Left renal cortex interstitium (tissue), 4 donors: Measurements from ENCODE around the gene TRAM2. TPM values are rescaled to one million over a fixed set of nuclear protein-coding genes. Genes with fewer than 3 reads are reported as not detected.
"Not testable (repeated sequence)": the region's sequence is repeated elsewhere in the genome, so short reads cannot be mapped to it uniquely, and the experiment has no call there.

Experiments used
- DNase-seq, 4 donors: peaks; one replicate each; pipeline ENCODE4 v3.0.0-alpha.2; 2013; ENCODE audit warnings: low read depth in 4 of 4, low spot score in 2 of 4, missing footprints in 1 of 4
- polyA plus RNA-seq, 4 donors: library from polyadenylated mRNA; unstranded; fragments of 120-200 nt; gene quantifications; one replicate each; pipeline ENCODE4 v1.2.1, GENCODE V29; 2013; ENCODE audit not compliant: insufficient read length in 4 of 4

TRAM2 gene
- polyA plus RNA-seq, 4 donors = 38.2 to 50.8 (median 46.8) TPM

DNA sequence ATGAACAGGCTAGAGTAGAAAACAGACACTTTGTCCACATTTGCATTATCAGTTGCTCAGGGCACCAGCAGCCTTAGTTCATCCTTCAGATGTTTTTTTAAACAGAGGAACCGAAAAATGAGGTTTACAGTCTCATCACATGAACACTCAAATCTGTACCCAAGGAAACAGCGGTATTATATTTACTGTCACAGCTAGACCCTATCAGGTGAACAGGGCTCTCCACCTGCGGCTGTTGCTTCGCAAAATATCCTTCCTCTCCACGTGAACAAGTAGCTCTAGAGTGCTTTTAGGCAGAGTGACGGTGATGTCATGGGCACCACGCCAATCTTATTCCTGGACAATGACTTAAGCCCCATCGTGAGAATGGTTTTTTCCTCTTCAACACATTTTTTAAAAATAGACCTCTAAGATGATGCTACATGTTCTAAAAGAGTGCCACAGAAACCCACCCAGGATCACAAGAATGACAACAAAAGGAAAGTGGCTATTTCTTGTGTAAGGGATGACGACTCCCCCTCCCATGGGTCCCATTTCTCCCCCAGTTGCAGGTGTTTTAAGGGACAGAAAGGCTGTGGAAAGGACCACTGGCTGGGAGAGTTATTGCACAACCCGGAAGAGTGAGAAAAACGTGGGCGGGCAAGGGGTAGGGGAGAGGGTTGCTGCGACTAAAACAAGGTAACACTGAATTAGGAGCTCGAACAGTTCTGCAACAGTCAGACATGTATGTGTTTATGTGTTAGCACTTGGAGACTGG is 79.0 kb downstream of the TRAM2 start:
- no peak for DNase-seq

DNA sequence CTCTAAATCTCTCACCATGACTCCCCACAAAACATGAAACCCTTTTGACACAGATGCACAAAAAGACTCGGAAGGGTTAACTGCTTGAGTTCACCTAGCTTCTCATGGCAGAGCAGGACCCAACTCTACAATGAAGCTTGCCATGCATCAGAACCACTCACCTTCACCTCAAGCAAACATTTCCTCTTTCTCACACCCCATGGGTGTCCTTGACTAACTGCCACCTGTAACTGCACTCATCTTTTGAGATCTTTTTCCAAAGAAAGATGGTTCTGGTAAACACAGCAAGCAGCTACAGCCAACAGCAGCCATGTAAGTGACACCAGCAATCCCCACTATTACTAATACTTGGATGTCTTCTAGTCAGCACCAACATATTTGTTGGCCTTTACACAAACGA is 80.2 kb downstream of the TRAM2 start:
- DNase-seq = no peak

DNA sequence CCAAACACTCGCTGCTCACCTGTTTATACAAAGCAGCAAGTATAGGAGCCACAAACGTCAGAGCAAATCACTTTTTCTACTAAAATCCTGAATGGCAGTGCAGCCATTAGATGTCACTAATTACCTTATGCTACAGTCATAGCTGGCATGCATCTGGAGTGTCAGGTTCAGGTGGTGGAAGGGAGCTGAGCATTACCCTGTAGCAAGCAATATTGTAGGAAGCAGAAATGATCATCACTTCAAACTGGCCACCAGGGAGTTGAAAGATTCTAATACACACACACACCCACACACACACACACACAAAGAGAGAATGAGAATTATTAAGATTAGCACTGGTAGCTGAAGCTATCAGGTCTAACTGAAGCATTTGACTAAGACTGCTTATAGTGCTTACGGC is 80.9 kb downstream of the TRAM2 start:
- no peak for DNase-seq

DNA sequence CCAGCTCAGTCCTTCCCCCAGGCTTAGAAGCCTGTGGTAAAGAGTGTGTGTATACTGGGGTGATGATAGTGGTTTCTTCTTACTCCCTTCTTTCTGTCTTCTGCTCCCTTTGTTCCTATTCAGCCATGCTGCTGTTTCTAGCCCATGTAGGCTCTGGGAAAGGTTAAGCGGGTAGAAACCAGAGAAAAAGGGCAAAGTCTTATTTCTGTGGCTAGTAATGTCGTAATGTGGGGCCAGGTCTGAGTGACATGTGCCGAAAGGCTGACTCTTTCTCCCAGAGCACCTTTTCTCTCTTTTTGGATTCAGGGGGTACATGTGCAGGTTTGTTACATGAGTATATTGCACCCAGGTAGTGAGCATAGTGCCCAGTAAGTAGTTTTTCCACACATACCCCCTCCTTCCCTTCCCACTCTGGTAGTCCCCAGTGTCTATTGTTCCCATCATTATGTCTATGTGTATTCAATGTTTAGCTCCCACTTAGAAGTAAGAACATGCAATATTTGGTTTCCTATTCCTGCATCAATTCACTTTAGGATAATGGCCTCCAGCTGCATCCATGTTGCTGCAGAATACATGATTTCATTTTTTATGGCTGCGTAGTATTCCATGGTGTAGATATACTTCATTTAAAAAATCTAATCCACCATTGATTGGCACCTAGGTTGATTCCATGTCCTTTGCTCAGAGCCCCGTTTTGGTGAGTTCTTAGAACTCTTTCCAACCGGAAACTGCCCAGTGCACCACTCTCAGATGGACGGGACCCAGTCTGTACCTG is 82.4 kb downstream of the TRAM2 start:
- no peak for DNase-seq

DNA sequence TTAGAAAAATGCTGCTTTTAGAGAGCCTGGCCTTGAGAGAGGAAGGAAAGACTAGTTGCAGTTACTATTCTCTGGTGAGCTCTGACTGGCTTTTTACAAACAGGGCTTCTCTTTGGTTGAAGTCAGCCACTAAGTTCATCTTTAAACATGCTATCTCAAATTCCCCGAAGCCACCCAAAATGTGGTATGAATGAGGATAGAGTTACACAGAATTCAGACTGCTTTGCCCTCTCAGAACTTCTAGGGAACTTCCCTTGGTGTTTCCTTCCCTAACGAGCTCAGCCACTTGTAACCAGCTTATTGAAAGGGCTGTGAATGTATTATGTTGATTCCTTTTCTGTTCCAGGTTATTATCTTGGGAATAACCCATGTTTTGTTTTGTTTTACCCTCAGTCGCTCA is 83.2 kb downstream of the TRAM2 start:
- no peak for DNase-seq

DNA sequence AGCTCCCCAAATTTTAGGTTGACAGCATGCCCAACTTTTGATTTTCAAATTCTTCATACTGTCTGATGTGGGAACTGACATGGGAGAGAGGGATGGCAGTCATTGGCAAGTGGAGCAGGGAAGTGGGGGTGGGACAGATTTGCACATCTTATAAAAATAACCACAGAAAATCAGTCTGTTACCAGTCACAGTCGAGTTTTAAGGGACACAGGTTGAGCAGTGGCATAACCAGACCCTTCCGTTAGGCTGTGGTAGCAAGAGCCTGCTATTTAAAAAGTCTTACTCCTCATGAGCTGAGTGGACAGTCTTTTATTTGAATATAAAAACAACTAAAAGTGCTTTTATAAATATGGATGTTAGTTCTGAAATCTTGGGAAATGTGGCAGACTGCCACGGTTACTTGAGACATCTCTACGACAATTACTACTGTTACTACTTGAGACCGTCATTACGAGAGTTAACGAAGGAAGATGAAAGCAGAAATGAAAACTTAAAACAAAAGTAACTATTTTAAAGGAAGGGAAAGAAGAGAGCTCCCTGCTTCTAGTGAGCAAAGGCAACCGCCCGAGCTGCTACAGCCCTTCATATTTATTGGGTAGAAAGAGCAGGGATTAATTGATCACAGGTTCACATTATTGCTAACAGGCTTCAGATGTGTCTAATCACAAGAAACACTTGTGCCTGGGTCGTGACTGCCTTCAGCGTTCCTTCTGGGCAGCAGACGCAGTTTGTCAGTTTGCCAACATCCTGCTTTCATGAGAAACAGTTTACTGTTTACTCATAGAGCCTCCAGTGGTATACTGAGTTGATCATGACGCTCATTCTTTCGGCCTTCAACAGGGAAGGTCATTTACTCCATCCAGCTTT is 85.4 kb downstream of the TRAM2 start:
- DNase-seq = no peak

DNA sequence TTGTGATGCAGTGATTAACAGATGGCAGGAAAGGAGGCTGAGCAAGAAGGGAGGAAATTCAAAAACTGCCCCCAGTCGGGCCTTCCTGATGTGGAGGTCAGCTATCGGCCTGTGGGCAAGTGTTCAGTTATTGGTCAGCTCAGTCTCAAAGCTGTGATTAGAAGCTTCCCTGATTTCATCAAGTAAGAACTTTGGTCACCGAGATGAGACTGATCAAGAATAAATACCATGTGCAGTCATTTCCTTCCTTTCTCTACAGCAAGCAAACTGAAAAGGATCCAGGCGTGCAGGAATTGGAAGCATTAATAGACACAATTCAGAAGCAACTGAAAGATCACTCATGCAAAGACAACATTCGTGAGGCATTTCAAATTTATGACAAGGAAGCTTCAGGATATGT is 87.0 kb downstream of the TRAM2 start:
- DNase-seq = no peak

DNA sequence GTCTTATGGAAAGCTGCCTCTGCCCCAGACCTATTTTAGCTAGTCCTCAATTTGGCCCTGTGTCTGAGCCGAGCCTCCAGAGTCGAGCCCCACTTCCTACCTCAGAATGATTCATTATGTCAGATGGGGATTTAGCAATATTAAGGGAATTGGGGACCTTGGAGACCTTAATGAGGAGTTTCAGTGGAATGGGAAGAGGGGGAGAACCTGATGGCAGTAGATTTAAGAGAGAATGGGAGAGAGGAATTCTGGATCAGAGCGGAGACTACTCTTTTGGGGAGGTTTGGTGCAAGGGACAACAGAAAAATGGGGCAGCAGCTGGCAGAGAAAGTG is 93.2 kb downstream of the TRAM2 start:
- no peak for DNase-seq

DNA sequence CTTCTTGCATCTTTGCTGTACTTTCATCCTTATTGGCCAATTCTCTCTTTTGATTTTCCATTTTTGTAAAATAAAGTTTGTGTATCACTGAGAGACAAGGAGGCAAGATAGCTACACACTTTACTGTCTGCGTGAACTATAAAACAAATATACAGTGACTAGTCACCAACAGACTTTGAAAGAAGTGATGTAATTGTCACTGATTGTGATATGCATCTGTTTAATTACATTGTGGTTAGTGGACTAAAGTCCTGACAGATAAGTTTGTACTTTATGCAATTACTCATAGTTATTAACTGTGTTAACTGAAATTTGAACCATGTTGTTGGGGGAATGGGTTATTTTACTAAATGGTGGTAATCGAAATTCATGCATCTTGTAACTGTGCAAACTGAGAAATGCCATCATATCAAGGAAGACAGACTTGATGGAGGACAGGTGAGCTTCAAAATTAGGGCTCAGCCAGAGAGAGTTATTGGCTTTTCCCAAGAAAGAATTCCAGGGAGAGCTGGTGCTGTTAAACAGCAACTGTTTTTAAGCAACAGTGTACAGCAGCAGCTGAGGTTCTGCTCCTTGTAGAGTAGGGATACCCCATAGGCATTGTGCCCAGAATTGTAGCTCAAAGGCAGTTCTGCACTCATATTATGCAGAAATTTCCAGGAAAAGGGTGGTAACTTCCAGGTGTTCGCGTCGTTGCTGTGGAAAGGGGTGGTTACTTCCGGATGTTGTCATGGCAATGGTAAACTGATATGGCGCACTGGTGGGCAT is 93.8 kb downstream of the TRAM2 start:
- DNase-seq = no peak

- DNase-seq = no peak
These were observed 101.6 kb downstream of the TRAM2 start for GRCh38 chr6:52475307-52475706.

- no peak for DNase-seq
These were observed 102.7 kb downstream of the TRAM2 start for GRCh38 chr6:52474173-52474572.

DNA sequence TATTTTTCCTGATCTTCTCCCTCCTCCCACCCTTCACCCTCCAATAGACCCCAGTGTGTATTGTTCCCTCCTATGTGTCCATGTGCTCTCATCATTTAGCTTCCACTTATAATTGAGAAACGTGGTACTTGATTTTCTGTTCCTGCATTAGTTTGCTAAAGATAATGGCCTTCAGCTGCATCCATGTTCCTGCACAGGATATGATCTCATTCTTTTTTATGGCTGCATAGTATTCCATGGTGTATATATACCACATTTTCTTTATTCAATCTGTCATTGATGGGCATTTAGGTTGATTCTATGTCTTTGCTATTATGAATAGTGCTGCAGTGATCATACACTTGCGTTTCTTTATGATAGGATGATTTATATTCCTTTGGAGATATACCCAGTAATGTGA is 115.7 kb downstream of the TRAM2 start:
- not testable (repeated sequence) for DNase-seq

GRCh38 chr6:52457096-52457495 is 119.8 kb downstream of the TRAM2 start:
- DNase-seq = no peak

GRCh38 chr6:52454556-52454955 is 122.3 kb downstream of the TRAM2 start:
- no peak for DNase-seq

Other genes starting within 250 kb of the TRAM2 start
- gene PAQR8, start 214.9 kb downstream of the TRAM2 start, polyA plus RNA-seq = 10 to 100 TPM; 19.9 to 31.4 (median 28.6) TPM
- gene EFHC1, start 156.7 kb downstream of the TRAM2 start, polyA plus RNA-seq = 10 to 100 TPM; 41.8 to 72.1 (median 55.4) TPM
- 10 to 100 TPM; 37.1 to 51.3 (median 50.0) TPM for gene TMEM14A, start 94.1 kb upstream of the TRAM2 start, polyA plus RNA-seq
- under 1 TPM in 3 of 4 donors, not detected in 1; 0.19 to 0.60 (median 0.20) TPM for gene GSTA2, start 186.4 kb upstream of the TRAM2 start, polyA plus RNA-seq
- 10 to 100 TPM in 1 of 4 donors, 1 to 10 TPM in 3; 1.0 to 12.1 (median 1.5) TPM for gene GSTA1, start 226.8 kb upstream of the TRAM2 start, polyA plus RNA-seq